ENCODE data around the gene UNCX.

Gene UNCX

DNA sequence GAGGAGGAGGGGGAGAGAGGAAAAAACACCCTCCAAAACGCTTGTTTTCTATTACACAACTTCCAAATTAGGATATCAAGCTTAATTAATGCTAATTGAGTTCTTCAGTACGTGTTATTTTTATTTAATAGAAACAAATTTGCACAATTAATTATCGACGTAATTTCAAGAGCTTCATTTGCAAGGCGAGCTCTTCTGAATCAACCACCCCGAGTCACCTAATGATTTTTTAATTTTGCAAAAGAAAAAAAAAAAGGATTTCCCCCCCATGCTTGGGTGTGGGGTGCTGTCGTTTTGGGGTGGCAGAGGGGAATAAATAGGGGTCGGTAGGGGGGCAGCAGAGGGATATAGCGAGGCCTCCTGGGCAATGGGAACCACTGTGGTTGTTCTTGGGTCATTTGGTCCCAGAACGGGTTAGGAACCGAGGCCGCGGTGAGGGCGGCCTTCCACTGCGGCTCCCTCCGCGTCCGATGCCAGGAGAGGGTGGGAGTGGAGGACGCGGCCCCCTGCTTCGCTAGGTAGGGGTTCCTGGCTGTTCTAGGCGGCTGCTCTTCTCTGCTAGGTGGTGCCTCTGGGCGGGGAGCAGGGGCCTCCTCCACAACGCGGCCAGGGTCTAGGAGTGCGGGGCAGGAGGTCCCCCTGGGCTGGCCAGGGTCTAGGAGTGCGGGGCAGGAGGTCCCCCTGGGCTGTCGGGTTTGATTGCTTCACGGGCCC is 7.3 kb downstream of the UNCX start:
- Histone ChIP-seq H3K4me2 (ENCODE audit: low read length, poor library complexity, severe bottlenecking) (no peak overlapping the region), H3K36me3 (ENCODE audit: control insufficient read depth in 1 of 2, insufficient read depth in 2 of 2, low read depth in 1 of 2, low read length in 2 of 2) (no peaks in the 10 kb centered on the region)
- 1% methylated on average over 23 of the region's 29 CpGs for WGBS

DNA sequence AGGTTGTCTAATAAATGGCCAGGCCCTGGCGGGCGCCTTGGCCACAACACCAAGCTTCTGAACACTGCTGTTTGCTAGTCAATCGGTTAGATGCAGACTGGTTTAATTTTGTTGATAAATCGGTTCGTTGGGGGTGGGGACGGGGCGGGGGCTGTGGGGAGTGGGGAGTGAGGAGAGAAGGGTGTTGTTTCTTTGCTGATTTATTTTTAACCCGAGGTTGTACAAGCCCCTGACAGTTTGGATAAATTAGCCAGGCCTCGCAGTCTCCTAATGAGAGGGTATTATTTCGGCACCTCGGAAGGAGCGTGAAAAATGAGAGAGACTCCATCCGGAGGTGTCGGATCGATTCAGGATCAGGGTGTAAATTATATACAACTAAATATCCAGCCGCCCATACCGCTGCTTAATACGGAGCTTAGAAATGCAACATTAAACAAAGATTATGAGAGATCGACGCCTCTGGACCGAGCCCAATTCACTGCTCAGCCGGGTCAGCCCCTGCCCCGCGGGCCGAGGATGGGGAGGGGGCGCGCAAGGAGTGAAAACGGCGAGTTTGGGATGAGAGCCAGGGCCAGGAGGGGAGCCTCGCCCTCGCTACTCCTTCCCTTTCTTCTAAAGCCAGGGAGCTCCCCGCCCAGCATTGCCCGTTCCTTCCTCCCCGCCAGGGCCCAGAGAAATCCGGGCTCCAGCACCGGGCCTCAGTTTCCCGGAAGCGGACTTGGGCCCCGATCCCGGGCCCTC is 8.0 kb downstream of the UNCX start:
- 1% methylated on average over 32 of the region's 40 CpGs for WGBS
- peaks cover 78 to 83% of the 10 kb centered on the region in 2 experiments for H3K27me3 ChIP-seq (ENCODE audit: control insufficient read depth in 1 of 2, insufficient read depth in 1 of 2, low read length in 2 of 2)
- H2BK15ac ChIP-seq (ENCODE audit: low read depth, poor library complexity, severe bottlenecking): no peak overlapping the region
- H3K23ac ChIP-seq (ENCODE audit: low read length in 2 of 2): no peak overlapping the region
- no peak overlapping the region for H4K8ac ChIP-seq (ENCODE audit: low read length)
- DNase-seq: no peak
- no peak overlapping the region for H3K4me2 ChIP-seq (ENCODE audit: low read length, poor library complexity, severe bottlenecking)
- no peak overlapping the region for H4K91ac ChIP-seq (ENCODE audit: low read length)
- no peaks in the 10 kb centered on the region for H3K36me3 ChIP-seq (ENCODE audit: control insufficient read depth in 1 of 2, insufficient read depth in 2 of 2, low read depth in 1 of 2, low read length in 2 of 2)
- no peak overlapping the region for H3K9ac ChIP-seq (ENCODE audit: low read length)
- H2AFZ ChIP-seq (ENCODE audit: low read depth, low read length): no peak overlapping the region
- no peak overlapping the region for H3K4me3 ChIP-seq (ENCODE audit: insufficient read depth in 1 of 2, low read depth in 1 of 2, low read length in 2 of 2)
- H3K9me3 ChIP-seq (ENCODE audit: control insufficient read depth, low read length): peaks cover 13% of the 10 kb centered on the region
- no peak overlapping the region for H2BK5ac ChIP-seq (ENCODE audit: low read depth, low read length, poor library complexity, severe bottlenecking)
- H3K14ac ChIP-seq (ENCODE audit: low read length in 2 of 2): no peak overlapping the region
- no peak overlapping the region for H3K27ac ChIP-seq (ENCODE audit: low read length, poor library complexity, severe bottlenecking)
- H3K18ac ChIP-seq (ENCODE audit: low read depth in 1 of 2, low read length in 2 of 2): no peak overlapping the region
- no peak overlapping the region for H2BK12ac ChIP-seq (ENCODE audit: low read length in 2 of 2)
- no peak overlapping the region for H2BK120ac ChIP-seq (ENCODE audit: low read depth, low read length)
- H3K4me1 ChIP-seq (ENCODE audit: control insufficient read depth, insufficient read depth, low read depth, low read length): peaks cover 17% of the 10 kb centered on the region
- no peak overlapping the region for H3K4ac ChIP-seq (ENCODE audit: low read depth in 1 of 2, low read length in 2 of 2)
- no peak overlapping the region for H2AK5ac ChIP-seq (ENCODE audit: low read length, severe bottlenecking)
- H3K79me1 ChIP-seq (replicated peaks; ENCODE audit: low read length, poor library complexity, severe bottlenecking): no peaks in the 10 kb centered on the region

More for the DNA sequence above, 7.3 kb downstream of the UNCX start:
- no peak overlapping the region for H2BK5ac ChIP-seq (ENCODE audit: low read depth, low read length, poor library complexity, severe bottlenecking)
- no peaks in the 10 kb centered on the region for H3K79me1 ChIP-seq (replicated peaks; ENCODE audit: low read length, poor library complexity, severe bottlenecking)
- no peak overlapping the region for H3K4ac ChIP-seq (ENCODE audit: low read depth in 1 of 2, low read length in 2 of 2)
- H3K9ac ChIP-seq (ENCODE audit: low read length): no peak overlapping the region
- no peak overlapping the region for H2BK12ac ChIP-seq (ENCODE audit: low read length in 2 of 2)
- H3K14ac ChIP-seq (ENCODE audit: low read length in 2 of 2): no peak overlapping the region
- no peak overlapping the region for H3K23ac ChIP-seq (ENCODE audit: low read length in 2 of 2)
- no peak overlapping the region for H3K18ac ChIP-seq (ENCODE audit: low read depth in 1 of 2, low read length in 2 of 2)
- peaks cover 7% of the 10 kb centered on the region for H3K9me3 ChIP-seq (ENCODE audit: control insufficient read depth, low read length)
- no peak overlapping the region for H2AFZ ChIP-seq (ENCODE audit: low read depth, low read length)
- H2BK15ac ChIP-seq (ENCODE audit: low read depth, poor library complexity, severe bottlenecking): no peak overlapping the region
- peaks cover 78 to 83% of the 10 kb centered on the region in 2 experiments for H3K27me3 ChIP-seq (ENCODE audit: control insufficient read depth in 1 of 2, insufficient read depth in 1 of 2, low read length in 2 of 2)
- peaks cover 17% of the 10 kb centered on the region for H3K4me1 ChIP-seq (ENCODE audit: control insufficient read depth, insufficient read depth, low read depth, low read length)
- no peak for DNase-seq
- H2AK5ac ChIP-seq (ENCODE audit: low read length, severe bottlenecking): no peak overlapping the region
- H4K91ac ChIP-seq (ENCODE audit: low read length): no peak overlapping the region
- H2BK120ac ChIP-seq (ENCODE audit: low read depth, low read length): no peak overlapping the region
- no peak overlapping the region for H3K27ac ChIP-seq (ENCODE audit: low read length, poor library complexity, severe bottlenecking)
- H3K4me3 ChIP-seq (ENCODE audit: insufficient read depth in 1 of 2, low read depth in 1 of 2, low read length in 2 of 2): no peak overlapping the region
- H4K8ac ChIP-seq (ENCODE audit: low read length): no peak overlapping the region

DNA sequence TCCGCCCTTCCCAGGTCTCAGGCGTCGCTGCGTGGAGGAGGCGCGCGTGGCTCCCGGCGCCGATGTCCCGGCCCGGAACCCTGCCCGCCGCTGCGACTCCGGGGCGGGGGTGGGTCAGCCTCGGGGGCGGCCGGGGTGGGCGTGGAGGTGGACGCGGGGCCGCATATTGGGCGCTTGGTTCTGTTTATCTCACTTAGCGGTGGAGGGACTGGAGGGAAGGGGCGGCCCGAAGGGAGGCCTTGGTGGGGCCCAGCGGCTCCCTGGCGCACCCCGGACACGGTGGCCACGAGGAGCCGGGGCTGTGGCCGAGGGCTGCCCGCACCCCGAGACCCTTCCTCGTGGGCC is 8.6 kb downstream of the UNCX start:
- Histone ChIP-seq H3K27ac (ENCODE audit: low read length, poor library complexity, severe bottlenecking) (no peak overlapping the region), H3K27me3 (ENCODE audit: control insufficient read depth in 1 of 2, insufficient read depth in 1 of 2, low read length in 2 of 2) (peaks cover 82 to 86% of the 10 kb centered on the region in 2 experiments), H2BK120ac (ENCODE audit: low read depth, low read length) (no peak overlapping the region), H4K8ac (ENCODE audit: low read length) (no peak overlapping the region), H3K4me2 (ENCODE audit: low read length, poor library complexity, severe bottlenecking) (no peak overlapping the region), H3K4me1 (ENCODE audit: control insufficient read depth, insufficient read depth, low read depth, low read length) (peaks cover 15% of the 10 kb centered on the region), H2AK5ac (ENCODE audit: low read length, severe bottlenecking) (no peak overlapping the region), H3K36me3 (ENCODE audit: control insufficient read depth in 1 of 2, insufficient read depth in 2 of 2, low read depth in 1 of 2, low read length in 2 of 2) (no peaks in the 10 kb centered on the region), H2BK5ac (ENCODE audit: low read depth, low read length, poor library complexity, severe bottlenecking) (no peak overlapping the region), H2AFZ (ENCODE audit: low read depth, low read length) (no peak overlapping the region), H3K9me3 (ENCODE audit: control insufficient read depth, low read length) (peaks cover 13% of the 10 kb centered on the region), H3K23ac (ENCODE audit: low read length in 2 of 2) (no peak overlapping the region), H3K14ac (ENCODE audit: low read length in 2 of 2) (no peak overlapping the region), H2BK12ac (ENCODE audit: low read length in 2 of 2) (no peak overlapping the region), H3K4ac (ENCODE audit: low read depth in 1 of 2, low read length in 2 of 2) (no peak overlapping the region), H3K9ac (ENCODE audit: low read length) (no peak overlapping the region), H3K79me1 (replicated peaks; ENCODE audit: low read length, poor library complexity, severe bottlenecking) (no peaks in the 10 kb centered on the region), H3K4me3 (ENCODE audit: insufficient read depth in 1 of 2, low read depth in 1 of 2, low read length in 2 of 2) (no peak overlapping the region), H2BK15ac (ENCODE audit: low read depth, poor library complexity, severe bottlenecking) (no peak overlapping the region), H4K91ac (ENCODE audit: low read length) (no peak overlapping the region), H3K18ac (ENCODE audit: low read depth in 1 of 2, low read length in 2 of 2) (no peak overlapping the region)
- 2% methylated on average over 21 of the region's 38 CpGs for WGBS
- no peak for DNase-seq

DNA sequence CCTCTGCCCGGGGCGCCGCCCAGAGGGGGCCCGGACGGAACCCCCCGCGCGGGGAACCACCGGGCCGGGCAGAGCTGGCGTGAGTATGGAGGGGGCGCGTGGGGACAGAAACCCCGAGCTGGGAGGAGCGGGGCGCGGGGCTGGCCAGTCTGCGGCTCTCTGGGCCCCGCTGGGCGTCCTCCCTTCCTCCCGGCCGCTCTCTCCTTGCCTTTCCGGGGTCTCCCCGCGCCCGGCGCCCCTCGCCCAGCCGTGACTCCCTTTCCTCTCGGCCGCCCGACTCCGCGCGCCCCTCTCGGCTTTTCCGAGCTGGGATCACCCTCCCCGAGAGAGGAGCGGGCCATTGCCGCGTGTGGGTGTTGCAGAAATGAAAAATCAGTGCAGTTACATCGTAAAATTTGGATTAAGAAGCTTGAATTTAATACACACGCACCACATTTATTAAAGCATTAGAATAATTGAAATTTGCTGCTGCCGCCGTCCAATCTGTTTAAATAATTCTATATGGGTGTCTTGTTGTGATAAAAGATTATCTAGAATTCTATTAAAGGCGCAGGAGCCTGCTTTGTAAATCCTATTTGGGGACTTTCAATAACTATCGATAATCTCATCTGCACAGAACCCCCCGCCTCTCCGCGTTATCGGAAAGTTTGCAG is 9.1 kb downstream of the UNCX start:
- DNase-seq: no peak
- Histone ChIP-seq H3K4me1 (ENCODE audit: control insufficient read depth, insufficient read depth, low read depth, low read length) (peaks cover 12% of the 10 kb centered on the region), H2AFZ (ENCODE audit: low read depth, low read length) (no peak overlapping the region), H2AK5ac (ENCODE audit: low read length, severe bottlenecking) (no peak overlapping the region), H4K91ac (ENCODE audit: low read length) (no peak overlapping the region), H3K27ac (ENCODE audit: low read length, poor library complexity, severe bottlenecking) (no peak overlapping the region), H4K8ac (ENCODE audit: low read length) (no peak overlapping the region), H3K18ac (ENCODE audit: low read depth in 1 of 2, low read length in 2 of 2) (no peak overlapping the region), H3K4me2 (ENCODE audit: low read length, poor library complexity, severe bottlenecking) (no peak overlapping the region), H3K14ac (ENCODE audit: low read length in 2 of 2) (no peak overlapping the region), H3K4me3 (ENCODE audit: insufficient read depth in 1 of 2, low read depth in 1 of 2, low read length in 2 of 2) (no peak overlapping the region), H3K9me3 (ENCODE audit: control insufficient read depth, low read length) (peaks cover 13% of the 10 kb centered on the region), H3K9ac (ENCODE audit: low read length) (no peak overlapping the region), H3K27me3 (ENCODE audit: control insufficient read depth in 1 of 2, insufficient read depth in 1 of 2, low read length in 2 of 2) (peaks cover 87 to 91% of the 10 kb centered on the region in 2 experiments), H2BK5ac (ENCODE audit: low read depth, low read length, poor library complexity, severe bottlenecking) (no peak overlapping the region), H2BK120ac (ENCODE audit: low read depth, low read length) (no peak overlapping the region), H3K79me1 (replicated peaks; ENCODE audit: low read length, poor library complexity, severe bottlenecking) (no peaks in the 10 kb centered on the region), H3K4ac (ENCODE audit: low read depth in 1 of 2, low read length in 2 of 2) (no peak overlapping the region), H3K36me3 (ENCODE audit: control insufficient read depth in 1 of 2, insufficient read depth in 2 of 2, low read depth in 1 of 2, low read length in 2 of 2) (no peaks in the 10 kb centered on the region), H2BK12ac (ENCODE audit: low read length in 2 of 2) (no peak overlapping the region), H2BK15ac (ENCODE audit: low read depth, poor library complexity, severe bottlenecking) (no peak overlapping the region), H3K23ac (ENCODE audit: low read length in 2 of 2) (no peak overlapping the region)
- 7% methylated on average over 17 of the region's 51 CpGs for WGBS
